NOMO-1 treated with dmso at 0.1 percent for 144 hours (cell line): ENCODE results near the gene FBXO2.

ENCODE experiments used
- DNase-seq: peaks from one replicate; lab custom pipeline; 2025; ENCODE audit not compliant: unreplicated experiment; lab: John Stamatoyannopoulos, UW

FBXO2 gene

DNA sequence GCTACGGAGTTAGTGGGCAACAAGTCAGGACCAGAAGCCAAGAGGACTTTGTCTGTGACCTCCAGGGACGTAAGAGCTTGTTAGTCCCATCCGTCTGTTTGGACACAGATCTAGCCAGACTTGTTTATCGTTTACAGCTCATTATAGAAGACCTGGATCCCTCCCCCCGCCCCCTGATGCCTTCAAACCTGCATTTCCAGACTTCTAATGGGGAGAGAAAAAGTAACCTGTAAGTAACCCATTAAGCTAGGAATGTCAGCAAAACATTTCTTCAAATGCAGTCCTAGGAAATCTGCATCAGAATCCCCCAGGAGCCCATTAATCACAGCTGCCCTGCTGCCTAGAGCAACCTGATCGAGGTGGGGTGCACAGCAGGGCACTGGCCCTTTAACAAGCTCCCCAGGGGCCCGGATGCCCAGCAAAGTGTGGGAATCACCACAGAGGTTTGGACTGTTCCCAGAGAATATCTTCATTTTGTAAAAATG is 28.1 kb upstream of the FBXO2 start:
- no peak for DNase-seq

DNA sequence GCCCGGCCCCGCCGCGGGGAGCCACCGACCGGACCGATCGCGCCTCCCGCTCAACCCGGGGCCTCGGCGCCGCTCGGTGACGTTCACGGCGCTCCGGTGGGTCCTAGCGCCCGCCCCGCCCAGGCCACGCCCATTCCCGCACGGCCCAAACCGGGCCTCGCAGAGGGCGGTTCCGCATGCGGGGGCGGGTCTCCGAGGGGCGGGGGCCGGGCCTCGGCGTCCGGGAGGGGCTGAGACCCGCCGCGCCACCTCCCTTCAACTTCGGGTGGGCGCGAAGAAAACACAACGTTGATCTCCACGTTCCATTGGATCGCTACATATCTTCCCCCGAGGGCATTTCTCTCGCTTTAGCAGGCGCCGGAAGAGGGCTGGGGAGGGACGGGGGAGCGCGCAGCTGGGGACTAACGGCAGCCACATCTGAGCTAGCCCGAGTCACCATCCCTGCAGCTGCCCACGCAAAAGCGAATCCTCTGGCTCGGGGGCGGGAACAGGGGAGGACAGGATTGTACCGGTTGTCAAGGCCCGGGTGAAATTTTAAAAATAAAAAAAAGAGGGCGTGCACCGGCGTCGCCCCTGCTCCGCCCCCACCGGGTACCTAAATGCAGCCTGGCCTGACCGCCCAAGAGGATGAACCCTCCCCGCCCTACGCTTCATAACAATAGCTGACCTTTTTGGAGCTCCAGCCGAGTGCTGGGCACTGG is 27.0 kb upstream of the FBXO2 start, which contains the start of gene MAD2L2:
TSS of gene MAD2L2 (minus strand) at position 78 of the 701 bp plus-strand sequence. CDS start 547 bp downstream, outside the sequence.
- peak; percentile 62 for DNase-seq

GRCh38 chr1:11680270-11681070 is 26.2 kb upstream of the FBXO2 start:
- no peak for DNase-seq

DNA sequence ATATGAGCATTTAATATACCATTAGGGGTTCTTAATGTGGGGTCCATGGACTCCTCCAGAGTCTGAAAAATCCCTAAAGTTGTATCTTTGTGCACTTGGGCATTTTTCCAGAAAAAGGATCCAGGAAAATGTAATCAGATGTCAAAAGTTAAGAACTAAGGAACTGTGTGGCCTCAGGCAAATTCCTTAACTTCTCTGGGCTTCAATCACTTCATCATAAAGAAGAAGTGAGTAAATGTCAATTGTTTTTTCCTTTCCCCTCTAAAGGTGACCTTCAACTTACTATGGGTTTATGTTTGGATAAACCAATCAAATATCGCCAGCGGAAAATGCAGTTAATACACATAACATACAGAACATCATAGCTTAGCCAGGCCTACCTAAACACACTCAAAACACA is 24.2 kb upstream of the FBXO2 start:
- DNase-seq, result no peak

- no peak for DNase-seq
These were observed 22.3 kb upstream of the FBXO2 start for GRCh38 chr1:11676386-11677103.

DNA sequence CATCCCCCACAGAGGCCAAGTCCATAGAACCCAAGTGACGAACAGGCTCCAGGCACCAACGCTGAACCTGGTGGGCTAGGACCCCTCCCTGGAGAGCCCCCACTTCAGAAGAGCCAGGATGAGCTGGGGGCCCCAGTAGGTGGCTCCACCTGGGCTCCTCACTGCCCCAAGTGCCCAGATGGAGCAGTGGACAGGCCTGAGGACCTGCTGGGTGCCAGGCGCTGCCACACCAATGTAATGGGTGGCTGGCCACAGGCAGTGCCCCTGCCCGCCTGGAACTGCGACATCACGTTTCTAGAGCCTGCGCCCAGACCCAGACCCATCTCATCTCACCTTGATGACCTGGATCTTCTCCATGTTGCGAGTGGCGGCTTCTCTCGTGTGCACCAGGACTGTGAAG is 21.1 kb upstream of the FBXO2 start:
- no peak for DNase-seq

DNA sequence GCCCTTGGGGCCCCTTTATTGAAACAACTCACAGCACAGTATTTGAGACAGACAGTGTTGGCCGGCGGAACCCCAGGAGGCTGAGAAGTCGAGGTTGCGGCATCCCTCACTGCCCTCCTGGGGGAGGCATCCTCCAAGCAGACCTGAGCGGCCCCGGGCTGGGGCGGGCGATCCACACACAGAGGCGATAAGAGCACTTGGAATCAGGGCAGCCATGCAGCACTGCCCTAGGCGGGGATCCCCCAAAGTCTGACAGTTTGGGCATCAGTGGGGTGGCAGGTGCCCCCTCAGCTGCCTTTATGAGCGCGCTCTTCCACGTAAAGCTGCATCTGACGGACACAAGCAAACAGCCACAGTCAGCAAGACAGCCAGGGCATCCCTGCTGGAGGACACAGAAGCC is 20.3 kb upstream of the FBXO2 start:
- DNase-seq, result no peak

- no peak for DNase-seq
These were observed 19.0 kb upstream of the FBXO2 start for GRCh38 chr1:11673089-11673769.

DNA sequence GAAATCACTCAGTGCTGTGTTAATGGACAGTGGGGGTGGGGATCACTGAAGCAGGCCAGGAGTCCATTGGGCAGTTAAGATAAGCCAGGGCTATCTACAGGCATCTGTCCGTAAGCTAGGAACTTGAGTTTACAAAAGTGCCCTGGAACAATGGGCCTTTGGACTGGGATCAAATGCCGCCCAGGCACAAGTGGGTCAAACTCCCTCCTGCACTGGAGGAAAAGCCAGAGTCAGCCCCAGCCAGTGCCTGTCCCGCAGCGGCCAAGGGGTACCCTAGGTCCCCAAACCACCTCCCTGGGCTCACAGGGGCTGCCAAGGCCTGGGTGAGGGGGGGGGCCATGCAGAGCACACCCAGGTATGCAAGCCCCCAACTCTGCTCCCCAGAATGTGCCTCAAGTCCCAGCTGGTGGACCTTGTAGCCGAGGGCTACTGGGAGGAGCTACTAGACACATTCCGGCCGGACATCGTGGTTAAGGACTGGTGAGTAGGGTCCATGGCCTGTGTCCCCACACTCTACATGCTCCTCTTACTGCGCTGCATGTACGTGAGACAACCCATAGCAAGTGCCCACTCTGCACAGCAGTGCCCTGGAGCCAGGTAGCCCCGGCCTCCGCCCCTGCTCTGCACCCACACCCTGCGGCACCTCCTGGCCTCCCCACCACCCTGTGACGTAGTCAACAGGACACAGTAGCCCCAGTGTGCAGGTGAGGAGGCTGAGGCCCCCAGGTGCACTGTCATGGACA is 17.5 kb upstream of the FBXO2 start:
- DNase-seq, result no peak

GRCh38 chr1:11671205-11671543 is 16.9 kb upstream of the FBXO2 start:
- DNase-seq, result no peak

DNA sequence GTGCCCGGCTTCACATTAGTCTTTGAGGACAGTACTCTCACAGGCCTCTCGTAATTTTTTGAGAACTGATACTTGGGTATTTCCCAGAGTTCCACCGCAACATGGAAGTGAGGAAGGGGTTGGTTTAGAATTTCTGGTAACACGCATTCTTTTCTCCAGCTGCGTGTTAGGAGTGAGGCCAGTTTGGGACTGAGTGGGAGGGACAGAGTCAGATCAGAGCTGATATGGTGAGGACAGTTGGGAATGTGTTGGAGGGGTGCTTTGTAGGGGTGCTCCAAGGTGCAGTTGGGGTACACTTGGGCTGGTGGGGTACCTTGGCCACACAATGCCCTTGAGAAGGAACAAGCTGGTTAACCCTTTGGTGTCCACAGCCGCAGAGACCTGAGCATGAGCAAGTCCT is 16.5 kb upstream of the FBXO2 start:
- DNase-seq, result no peak

DNA sequence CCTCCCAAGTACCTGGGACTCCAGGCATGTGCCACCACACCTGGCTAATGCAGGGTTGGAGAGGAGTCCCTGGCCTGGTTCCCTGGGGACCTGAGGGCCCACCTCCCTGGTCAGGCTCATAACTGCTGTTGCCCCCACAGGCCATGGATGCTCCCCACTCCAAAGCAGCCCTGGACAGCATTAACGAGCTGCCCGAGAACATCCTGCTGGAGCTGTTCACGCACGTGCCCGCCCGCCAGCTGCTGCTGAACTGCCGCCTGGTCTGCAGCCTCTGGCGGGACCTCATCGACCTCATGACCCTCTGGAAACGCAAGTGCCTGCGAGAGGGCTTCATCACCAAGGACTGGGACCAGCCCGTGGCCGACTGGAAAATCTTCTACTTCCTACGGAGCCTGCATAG is 14.3 kb upstream of the FBXO2 start:
- DNase-seq, result no peak

DNA sequence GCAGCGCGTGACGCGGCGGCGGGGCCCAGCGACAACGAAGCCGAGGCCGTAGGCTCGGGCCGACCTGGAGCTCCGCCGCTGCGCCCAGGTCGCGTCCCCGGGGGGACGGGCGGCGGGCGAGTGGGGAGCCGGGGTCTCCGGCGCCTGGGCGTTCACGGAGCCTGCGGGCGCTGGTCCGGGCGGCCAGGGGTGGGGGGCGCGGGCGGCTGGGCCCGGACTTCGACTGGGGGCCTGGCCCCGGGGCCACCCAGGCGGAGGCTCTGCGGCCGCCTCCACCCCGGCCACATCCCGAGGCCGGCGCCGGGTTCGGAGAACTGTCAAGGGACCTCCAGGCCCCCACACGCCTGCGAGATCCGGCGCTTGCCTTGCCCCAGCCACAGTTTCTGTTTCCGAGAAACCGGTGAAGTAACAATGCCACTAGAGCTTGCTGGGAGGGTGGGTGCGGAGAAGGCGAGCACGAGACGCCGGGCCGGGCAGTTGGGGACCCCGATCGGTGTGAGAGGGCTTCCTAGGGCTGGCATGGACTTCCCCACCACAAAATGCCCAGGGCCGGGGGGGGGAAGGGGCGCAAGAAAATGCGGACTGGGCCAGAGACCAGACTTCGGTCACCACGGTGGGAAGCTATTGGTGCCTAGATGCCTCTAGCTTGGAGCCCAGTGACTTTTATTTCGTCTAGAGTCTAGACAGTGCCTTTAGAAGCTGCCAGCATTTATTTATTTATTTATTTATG is 10.3 kb upstream of the FBXO2 start:
- DNase-seq, result no peak

GRCh38 chr1:11661103-11661502 is 6.9 kb upstream of the FBXO2 start:
- DNase-seq, result no peak

- no peak for DNase-seq
These were observed 5.5 kb upstream of the FBXO2 start for GRCh38 chr1:11659748-11660147.

GRCh38 chr1:11658542-11658941 is 4.3 kb upstream of the FBXO2 start:
- DNase-seq, result no peak

DNA sequence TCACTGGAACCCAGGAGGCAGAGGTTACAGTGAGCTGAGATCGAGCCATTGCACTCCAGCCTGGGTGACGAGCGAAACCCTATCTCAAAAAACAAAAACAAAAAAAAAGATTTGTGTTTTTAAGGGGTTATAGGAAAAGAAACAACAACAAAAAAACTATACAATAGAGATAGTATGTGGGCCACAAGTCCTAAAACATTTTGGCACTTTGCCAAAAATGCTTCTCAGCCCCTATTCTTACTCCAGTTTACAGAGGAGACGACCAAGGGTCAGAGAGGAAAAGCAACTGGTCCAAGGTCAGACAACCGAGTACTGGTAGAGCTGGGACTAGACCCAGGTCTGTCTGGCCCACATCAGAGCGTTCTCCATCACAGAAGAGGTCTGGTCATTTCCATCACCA is 3.4 kb upstream of the FBXO2 start:
- DNase-seq, result no peak

DNA sequence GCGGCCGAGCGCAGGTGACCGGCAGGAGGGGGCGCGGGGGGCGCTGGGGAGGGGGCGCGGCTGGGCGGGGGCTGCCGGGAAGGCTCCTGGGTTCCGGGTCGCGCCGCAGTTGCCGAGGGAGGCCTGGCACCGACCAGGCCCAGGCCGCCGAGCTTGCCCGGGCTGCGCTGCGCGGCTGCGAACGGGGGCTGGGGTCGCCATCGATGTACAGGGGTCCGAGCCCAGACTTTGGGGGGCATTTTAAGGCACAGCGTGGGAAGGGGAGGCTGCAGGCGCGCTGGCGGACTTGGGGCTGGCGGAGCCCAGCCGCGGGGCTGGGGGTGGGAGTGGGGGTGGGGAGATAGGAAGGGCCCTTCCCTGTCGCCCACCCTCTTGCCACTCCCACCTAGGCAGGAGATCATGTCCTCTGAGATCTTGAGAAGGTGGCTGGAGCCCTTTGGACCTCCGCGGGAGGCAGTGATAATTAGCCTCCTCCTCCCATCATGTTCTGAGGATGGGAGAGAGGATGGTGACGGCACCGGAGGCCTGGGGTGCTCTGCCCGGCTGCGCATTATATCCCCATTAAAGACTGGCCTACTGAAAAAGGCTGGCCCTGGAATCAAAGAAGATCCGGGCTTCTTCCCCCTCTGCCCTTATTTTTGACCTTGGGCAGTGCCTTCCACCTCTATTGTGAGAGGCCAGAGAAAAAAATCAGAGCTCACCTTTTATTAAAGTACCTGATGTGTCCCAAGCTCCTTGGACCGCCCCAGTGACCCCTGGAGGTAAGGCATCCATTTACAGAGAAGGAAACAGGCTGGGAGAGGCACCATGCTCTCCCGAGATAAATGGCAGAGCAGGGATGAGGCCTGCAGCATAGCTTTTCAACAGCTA is 945 bp upstream of the FBXO2 start:
- no peak for DNase-seq

DNA sequence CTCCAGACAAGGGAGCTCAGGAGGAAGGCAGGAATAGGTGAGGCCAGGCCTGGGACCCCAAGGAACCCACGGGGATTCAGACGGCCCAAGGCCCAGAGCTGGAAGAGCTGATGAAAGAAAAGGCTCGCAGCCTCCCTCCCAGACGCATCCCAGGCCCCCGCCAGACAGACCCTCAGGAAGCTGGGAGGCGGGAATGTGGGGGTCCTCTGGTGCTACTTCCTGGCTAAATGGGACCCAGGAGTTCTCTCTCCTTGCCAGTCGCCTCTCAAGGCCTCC is 430 bp downstream of the FBXO2 start:
- no peak for DNase-seq
